Stimulated activated CD8-positive, alpha-beta memory T cell treated with anti-CD3 and anti-CD28 coated beads, Interleukin-12 subunit alpha, Interleukin-12 subunit beta, amount 100 ng/mL, for 24 hours (primary cell): ENCODE results near the gene NRGN.

Experiments used
- DNase-seq: peaks from one replicate; pipeline ENCODE4 v3.0.0-alpha.2; 2020; ENCODE audit errors: extremely low read depth

Gene NRGN

DNA sequence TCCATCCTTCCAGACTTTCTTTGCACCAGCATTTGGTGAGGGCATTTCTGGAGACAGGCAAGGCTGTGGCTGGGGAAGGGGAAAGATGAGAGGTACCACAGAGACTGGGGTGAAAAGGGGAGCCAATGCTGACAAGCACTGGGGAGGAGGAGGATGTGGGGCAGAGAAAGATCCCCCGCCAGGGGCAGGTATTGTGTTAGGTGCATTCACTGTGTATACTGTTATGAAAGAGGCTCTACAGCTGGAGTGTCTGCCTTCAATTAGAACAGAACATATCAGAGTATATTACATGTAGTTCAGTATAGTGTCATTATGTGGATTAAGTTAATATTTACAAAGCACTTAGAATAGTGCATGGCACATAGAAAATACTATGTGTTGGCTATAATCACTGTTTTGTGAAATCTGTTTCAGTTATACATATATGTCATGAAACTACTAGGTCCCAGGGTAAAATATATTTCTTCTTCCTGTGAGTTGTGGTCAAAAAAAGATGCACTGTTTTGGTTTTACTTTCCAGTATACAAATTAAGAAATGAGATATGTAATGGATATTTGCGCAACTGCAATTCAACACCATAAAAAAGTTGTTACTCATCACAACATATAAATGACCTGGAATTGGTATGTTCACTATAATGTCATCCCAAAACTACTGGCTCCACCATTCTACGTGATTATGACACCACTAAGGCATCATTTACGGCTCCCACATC, 52.0 kb downstream of the NRGN start:
- no peak for DNase-seq

DNA sequence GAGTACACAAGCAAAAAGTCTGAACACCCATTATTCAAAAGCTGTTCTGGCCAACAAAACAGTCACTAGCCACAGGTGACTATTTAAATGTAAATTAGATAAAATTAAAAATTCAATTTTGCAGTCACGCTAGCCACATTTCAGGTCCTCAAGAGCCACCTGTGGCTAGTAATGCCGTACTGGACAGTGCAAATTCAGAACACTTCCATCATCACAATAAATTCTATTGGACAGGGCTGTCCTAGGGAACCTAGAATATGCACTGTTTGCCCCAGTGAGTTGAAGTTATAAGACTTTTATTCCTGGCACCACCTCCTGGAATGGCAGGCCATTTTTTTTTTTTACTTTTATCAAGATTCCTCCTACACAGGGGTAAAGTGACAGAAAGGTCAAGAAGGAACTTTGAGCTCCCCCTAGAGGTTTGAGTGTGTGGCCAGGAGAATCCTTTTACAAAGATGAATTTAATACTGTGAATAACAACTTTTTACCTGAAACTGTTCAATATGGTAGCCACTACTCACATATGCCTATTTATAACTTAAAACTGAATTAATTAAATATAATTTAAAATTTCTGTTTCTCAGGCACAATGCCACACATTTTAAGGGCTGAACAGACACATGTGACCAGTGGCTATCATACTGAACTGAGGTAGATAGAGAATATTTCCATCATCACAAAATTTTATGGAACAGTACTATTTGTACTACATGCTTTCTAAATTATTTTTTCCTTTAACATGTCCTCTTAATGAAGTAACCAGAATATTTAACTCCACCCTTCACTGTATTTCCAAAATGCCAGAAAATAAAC, 53.9 kb downstream of the NRGN start:
- no peak for DNase-seq

DNA sequence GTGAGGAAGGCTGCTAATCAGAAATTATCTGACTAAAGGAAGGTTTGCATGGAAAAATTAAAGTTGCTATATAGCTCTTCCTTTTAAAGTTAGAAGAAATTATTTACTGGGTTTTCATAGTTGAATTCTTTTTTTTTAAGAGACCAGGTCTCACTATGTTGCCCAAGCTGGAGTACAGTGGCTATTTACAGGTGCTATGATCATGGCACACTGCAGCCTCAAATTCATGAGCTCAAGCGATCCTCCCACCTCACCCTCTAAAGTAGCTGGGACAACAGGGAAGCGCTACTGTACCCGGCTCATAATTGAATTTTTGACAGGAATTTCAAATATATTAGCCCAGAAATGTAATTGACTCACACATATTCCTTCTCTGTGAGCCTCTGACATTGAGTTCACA, 56.6 kb downstream of the NRGN start:
- DNase-seq: no peak
